HEK293 (cell line): Measurements from ENCODE around the gene VPS26C.
A peak's percentile ranks its signal among the peaks of the same experiment; 100 is the strongest.

Source experiments
- EGR2 ChIP-seq: fragments of 450-650 bp; formaldehyde crosslinking; IDR thresholded peaks from 2 replicates; pipeline ENCODE4 v1.5.1; 2016; ENCODE audit warnings: low read depth, missing biosample characterization, missing genetic modification characterization
- GLI2 ChIP-seq: fragments of 450-650 bp; formaldehyde crosslinking; IDR thresholded peaks from 2 replicates; pipeline ENCODE4; 2017; ENCODE audit warnings: missing biosample characterization, missing genetic modification characterization, low read depth, borderline replicate concordance
- WT1 ChIP-seq: fragments of 450-650 bp; formaldehyde crosslinking; IDR thresholded peaks from 2 replicates; pipeline ENCODE4 v1.5.1; 2016; ENCODE audit warnings: missing biosample characterization, missing genetic modification characterization
- ZBTB8A ChIP-seq: fragments of 450-650 bp; formaldehyde crosslinking; IDR thresholded peaks from 2 replicates; pipeline ENCODE4 v1.5.1; 2016; ENCODE audit warnings: missing biosample characterization, missing genetic modification characterization
- ZFHX2 ChIP-seq: fragments of 450-650 bp; formaldehyde crosslinking; conservative IDR thresholded peaks from 2 replicates; pipeline ENCODE4 v1.5.1; 2016; ENCODE audit warnings: missing biosample characterization, missing genetic modification characterization
- ZFP41 ChIP-seq: fragments of 450-650 bp; formaldehyde crosslinking; IDR thresholded peaks from 2 replicates; pipeline ENCODE4 v1.5.1; 2016; ENCODE audit warnings: missing biosample characterization, missing genetic modification characterization, borderline replicate concordance
- ZNF16 ChIP-seq: fragments of 450-650 bp; formaldehyde crosslinking; IDR thresholded peaks from 2 replicates; pipeline ENCODE4 v1.5.1; 2016; ENCODE audit warnings: low read depth, missing biosample characterization, missing genetic modification characterization
- ZNF223 ChIP-seq: fragments of 450-650 bp; formaldehyde crosslinking; IDR thresholded peaks from 2 replicates; pipeline ENCODE4 v1.5.1; 2016; ENCODE audit warnings: missing biosample characterization, missing genetic modification characterization
- ZNF266 ChIP-seq: fragments of 450-650 bp; formaldehyde crosslinking; IDR thresholded peaks from 2 replicates; pipeline ENCODE4 v1.5.1; 2016; ENCODE audit warnings: missing biosample characterization, missing genetic modification characterization, low read depth
- ZNF366 ChIP-seq: fragments of 450-650 bp; formaldehyde crosslinking; conservative IDR thresholded peaks from 2 replicates; pipeline ENCODE4 v1.5.1; 2016; ENCODE audit warnings: missing biosample characterization, missing genetic modification characterization
- ZNF394 ChIP-seq: fragments of 450-650 bp; formaldehyde crosslinking; IDR thresholded peaks from 2 replicates; pipeline ENCODE4 v1.5.1; 2016; ENCODE audit warnings: missing biosample characterization, missing genetic modification characterization, mild to moderate bottlenecking, moderate library complexity, borderline replicate concordance
- ZNF521 ChIP-seq: fragments of 450-650 bp; formaldehyde crosslinking; IDR thresholded peaks from 2 replicates; pipeline ENCODE4 v1.5.1; 2017; ENCODE audit warnings: missing biosample characterization, mild to moderate bottlenecking, missing genetic modification characterization
- ZNF529 ChIP-seq: fragments of 450-650 bp; formaldehyde crosslinking; IDR thresholded peaks from 2 replicates; pipeline ENCODE4 v1.5.1; 2017; ENCODE audit warnings: missing genetic modification characterization, missing biosample characterization; ENCODE audit not compliant: insufficient replicate concordance
- ZNF624 ChIP-seq: fragments of 450-650 bp; formaldehyde crosslinking; IDR thresholded peaks from 2 replicates; pipeline ENCODE4 v1.5.1; 2017; ENCODE audit warnings: missing biosample characterization, missing genetic modification characterization
- ZNF707 ChIP-seq: fragments of 450-650 bp; formaldehyde crosslinking; IDR thresholded peaks from 2 replicates; pipeline ENCODE4 v1.5.1; 2016; ENCODE audit warnings: missing biosample characterization, missing genetic modification characterization
- ZXDB ChIP-seq: fragments of 450-650 bp; formaldehyde crosslinking; IDR thresholded peaks from 2 replicates; pipeline ENCODE4 v1.5.1; 2016; ENCODE audit warnings: missing biosample characterization, missing genetic modification characterization
- TF ChIP-seq, protein P1 (sequence below): fragments of 450-650 bp; formaldehyde crosslinking; IDR thresholded peaks from 2 replicates; pipeline ENCODE4 v1.5.1; 2017; ENCODE audit warnings: missing biosample characterization, missing genetic modification characterization
- TF ChIP-seq, protein P2 (sequence below): fragments of 450-650 bp; formaldehyde crosslinking; IDR thresholded peaks from 2 replicates; pipeline ENCODE4 v1.5.1; 2016; ENCODE audit warnings: missing biosample characterization, missing genetic modification characterization
- TF ChIP-seq, protein P3 (sequence below): fragments of 450-650 bp; formaldehyde crosslinking; IDR thresholded peaks from 2 replicates; pipeline ENCODE4 v1.5.1; 2016; ENCODE audit warnings: missing biosample characterization, missing genetic modification characterization
- TF ChIP-seq, protein P4 (sequence below): fragments of 450-650 bp; formaldehyde crosslinking; IDR thresholded peaks from 2 replicates; pipeline ENCODE4 v1.5.1; 2016; ENCODE audit warnings: missing biosample characterization, missing genetic modification characterization
- TF ChIP-seq, protein P5 (sequence below): fragments of 450-650 bp; formaldehyde crosslinking; optimal IDR thresholded peaks from 2 replicates; pipeline ENCODE3; 2016; ENCODE audit warnings: missing biosample characterization, mild to moderate bottlenecking, missing genetic modification characterization
- TF ChIP-seq, protein P6 (sequence below): fragments of 450-650 bp; formaldehyde crosslinking; IDR thresholded peaks from 2 replicates; pipeline ENCODE4 v1.5.1; 2016; ENCODE audit warnings: missing biosample characterization, missing genetic modification characterization
- TF ChIP-seq, protein P7 (sequence below): fragments of 450-650 bp; formaldehyde crosslinking; IDR thresholded peaks from 2 replicates; pipeline ENCODE4 v1.5.1; 2016; ENCODE audit warnings: missing biosample characterization, missing genetic modification characterization
- TF ChIP-seq, protein P8 (sequence below): fragments of 450-650 bp; formaldehyde crosslinking; IDR thresholded peaks from 2 replicates; pipeline ENCODE4 v1.5.1; 2017; ENCODE audit warnings: missing biosample characterization, missing genetic modification characterization

VPS26C gene

DNA sequence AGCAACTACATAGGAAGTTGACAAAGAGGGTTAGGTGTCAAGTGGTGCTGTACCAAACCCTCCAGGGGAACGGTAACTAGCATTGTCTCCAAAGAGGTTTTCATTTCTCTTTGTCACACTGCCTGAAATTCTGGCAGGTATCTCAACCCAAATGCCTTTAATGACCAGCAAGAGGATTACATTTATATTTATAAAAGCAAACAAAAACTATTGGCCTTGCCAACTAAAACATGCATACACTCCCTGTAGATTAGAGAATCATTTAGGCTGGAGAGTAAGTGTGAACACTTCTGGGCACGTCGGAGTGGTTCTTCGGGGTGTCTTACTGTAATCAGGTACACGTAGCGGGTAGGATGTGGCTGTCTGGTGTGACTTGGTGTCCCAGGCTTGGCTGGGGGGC, 84.9 kb downstream of the VPS26C start (continued):
- TF ChIP-seq, protein P1, sequence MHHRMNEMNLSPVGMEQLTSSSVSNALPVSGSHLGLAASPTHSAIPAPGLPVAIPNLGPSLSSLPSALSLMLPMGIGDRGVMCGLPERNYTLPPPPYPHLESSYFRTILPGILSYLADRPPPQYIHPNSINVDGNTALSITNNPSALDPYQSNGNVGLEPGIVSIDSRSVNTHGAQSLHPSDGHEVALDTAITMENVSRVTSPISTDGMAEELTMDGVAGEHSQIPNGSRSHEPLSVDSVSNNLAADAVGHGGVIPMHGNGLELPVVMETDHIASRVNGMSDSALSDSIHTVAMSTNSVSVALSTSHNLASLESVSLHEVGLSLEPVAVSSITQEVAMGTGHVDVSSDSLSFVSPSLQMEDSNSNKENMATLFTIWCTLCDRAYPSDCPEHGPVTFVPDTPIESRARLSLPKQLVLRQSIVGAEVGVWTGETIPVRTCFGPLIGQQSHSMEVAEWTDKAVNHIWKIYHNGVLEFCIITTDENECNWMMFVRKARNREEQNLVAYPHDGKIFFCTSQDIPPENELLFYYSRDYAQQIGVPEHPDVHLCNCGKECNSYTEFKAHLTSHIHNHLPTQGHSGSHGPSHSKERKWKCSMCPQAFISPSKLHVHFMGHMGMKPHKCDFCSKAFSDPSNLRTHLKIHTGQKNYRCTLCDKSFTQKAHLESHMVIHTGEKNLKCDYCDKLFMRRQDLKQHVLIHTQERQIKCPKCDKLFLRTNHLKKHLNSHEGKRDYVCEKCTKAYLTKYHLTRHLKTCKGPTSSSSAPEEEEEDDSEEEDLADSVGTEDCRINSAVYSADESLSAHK = no peak
- no peak for TF ChIP-seq ZNF529 (tag by site-specific recombination)
- no peak for TF ChIP-seq ZFHX2
- TF ChIP-seq, protein P2, sequence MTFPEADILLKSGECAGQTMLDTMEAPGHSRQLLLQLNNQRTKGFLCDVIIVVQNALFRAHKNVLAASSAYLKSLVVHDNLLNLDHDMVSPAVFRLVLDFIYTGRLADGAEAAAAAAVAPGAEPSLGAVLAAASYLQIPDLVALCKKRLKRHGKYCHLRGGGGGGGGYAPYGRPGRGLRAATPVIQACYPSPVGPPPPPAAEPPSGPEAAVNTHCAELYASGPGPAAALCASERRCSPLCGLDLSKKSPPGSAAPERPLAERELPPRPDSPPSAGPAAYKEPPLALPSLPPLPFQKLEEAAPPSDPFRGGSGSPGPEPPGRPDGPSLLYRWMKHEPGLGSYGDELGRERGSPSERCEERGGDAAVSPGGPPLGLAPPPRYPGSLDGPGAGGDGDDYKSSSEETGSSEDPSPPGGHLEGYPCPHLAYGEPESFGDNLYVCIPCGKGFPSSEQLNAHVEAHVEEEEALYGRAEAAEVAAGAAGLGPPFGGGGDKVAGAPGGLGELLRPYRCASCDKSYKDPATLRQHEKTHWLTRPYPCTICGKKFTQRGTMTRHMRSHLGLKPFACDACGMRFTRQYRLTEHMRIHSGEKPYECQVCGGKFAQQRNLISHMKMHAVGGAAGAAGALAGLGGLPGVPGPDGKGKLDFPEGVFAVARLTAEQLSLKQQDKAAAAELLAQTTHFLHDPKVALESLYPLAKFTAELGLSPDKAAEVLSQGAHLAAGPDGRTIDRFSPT (tag by site-specific recombination) = no peak
- TF ChIP-seq, protein P3, sequence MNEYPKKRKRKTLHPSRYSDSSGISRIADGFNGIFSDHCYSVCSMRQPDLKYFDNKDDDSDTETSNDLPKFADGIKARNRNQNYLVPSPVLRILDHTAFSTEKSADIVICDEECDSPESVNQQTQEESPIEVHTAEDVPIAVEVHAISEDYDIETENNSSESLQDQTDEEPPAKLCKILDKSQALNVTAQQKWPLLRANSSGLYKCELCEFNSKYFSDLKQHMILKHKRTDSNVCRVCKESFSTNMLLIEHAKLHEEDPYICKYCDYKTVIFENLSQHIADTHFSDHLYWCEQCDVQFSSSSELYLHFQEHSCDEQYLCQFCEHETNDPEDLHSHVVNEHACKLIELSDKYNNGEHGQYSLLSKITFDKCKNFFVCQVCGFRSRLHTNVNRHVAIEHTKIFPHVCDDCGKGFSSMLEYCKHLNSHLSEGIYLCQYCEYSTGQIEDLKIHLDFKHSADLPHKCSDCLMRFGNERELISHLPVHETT (tag by site-specific recombination) = no peak
- peak; percentile 72 for TF ChIP-seq WT1 (tag by site-specific recombination)
- TF ChIP-seq, protein P4, sequence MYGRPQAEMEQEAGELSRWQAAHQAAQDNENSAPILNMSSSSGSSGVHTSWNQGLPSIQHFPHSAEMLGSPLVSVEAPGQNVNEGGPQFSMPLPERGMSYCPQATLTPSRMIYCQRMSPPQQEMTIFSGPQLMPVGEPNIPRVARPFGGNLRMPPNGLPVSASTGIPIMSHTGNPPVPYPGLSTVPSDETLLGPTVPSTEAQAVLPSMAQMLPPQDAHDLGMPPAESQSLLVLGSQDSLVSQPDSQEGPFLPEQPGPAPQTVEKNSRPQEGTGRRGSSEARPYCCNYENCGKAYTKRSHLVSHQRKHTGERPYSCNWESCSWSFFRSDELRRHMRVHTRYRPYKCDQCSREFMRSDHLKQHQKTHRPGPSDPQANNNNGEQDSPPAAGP (tag by site-specific recombination) = no peak
- no peak for TF ChIP-seq ZFP41 (tag by site-specific recombination)
- TF ChIP-seq GLI2 (tag by site-specific recombination) = no peak
- TF ChIP-seq ZNF624 (tag by site-specific recombination) = no peak
- TF ChIP-seq ZNF366 = no peak
- no peak for TF ChIP-seq ZNF16 (tag by site-specific recombination)
- TF ChIP-seq ZBTB8A (tag by site-specific recombination) = no peak
- TF ChIP-seq, protein P5, sequence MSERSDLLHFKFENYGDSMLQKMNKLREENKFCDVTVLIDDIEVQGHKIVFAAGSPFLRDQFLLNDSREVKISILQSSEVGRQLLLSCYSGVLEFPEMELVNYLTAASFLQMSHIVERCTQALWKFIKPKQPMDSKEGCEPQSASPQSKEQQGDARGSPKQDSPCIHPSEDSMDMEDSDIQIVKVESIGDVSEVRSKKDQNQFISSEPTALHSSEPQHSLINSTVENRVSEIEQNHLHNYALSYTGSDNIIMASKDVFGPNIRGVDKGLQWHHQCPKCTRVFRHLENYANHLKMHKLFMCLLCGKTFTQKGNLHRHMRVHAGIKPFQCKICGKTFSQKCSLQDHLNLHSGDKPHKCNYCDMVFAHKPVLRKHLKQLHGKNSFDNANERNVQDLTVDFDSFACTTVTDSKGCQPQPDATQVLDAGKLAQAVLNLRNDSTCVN = no peak
- TF ChIP-seq ZXDB (tag by site-specific recombination) = 0 out of 2 replicates have a peak, but pooled peaks have one; percentile 23
- no peak for TF ChIP-seq ZNF707 (tag by site-specific recombination)
- TF ChIP-seq ZNF521 (tag by site-specific recombination) = no peak
- no peak for TF ChIP-seq EGR2 (tag by site-specific recombination)
- no peak for TF ChIP-seq ZNF394
- TF ChIP-seq, protein P6, sequence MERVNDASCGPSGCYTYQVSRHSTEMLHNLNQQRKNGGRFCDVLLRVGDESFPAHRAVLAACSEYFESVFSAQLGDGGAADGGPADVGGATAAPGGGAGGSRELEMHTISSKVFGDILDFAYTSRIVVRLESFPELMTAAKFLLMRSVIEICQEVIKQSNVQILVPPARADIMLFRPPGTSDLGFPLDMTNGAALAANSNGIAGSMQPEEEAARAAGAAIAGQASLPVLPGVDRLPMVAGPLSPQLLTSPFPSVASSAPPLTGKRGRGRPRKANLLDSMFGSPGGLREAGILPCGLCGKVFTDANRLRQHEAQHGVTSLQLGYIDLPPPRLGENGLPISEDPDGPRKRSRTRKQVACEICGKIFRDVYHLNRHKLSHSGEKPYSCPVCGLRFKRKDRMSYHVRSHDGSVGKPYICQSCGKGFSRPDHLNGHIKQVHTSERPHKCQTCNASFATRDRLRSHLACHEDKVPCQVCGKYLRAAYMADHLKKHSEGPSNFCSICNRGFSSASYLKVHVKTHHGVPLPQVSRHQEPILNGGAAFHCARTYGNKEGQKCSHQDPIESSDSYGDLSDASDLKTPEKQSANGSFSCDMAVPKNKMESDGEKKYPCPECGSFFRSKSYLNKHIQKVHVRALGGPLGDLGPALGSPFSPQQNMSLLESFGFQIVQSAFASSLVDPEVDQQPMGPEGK = no peak
- TF ChIP-seq ZNF266 (tag by site-specific recombination) = no peak
- TF ChIP-seq ZNF223 (tag by site-specific recombination) = no peak
- TF ChIP-seq, protein P7, sequence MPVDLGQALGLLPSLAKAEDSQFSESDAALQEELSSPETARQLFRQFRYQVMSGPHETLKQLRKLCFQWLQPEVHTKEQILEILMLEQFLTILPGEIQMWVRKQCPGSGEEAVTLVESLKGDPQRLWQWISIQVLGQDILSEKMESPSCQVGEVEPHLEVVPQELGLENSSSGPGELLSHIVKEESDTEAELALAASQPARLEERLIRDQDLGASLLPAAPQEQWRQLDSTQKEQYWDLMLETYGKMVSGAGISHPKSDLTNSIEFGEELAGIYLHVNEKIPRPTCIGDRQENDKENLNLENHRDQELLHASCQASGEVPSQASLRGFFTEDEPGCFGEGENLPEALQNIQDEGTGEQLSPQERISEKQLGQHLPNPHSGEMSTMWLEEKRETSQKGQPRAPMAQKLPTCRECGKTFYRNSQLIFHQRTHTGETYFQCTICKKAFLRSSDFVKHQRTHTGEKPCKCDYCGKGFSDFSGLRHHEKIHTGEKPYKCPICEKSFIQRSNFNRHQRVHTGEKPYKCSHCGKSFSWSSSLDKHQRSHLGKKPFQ (tag by site-specific recombination) = peak; percentile 87
- TF ChIP-seq, protein P8, sequence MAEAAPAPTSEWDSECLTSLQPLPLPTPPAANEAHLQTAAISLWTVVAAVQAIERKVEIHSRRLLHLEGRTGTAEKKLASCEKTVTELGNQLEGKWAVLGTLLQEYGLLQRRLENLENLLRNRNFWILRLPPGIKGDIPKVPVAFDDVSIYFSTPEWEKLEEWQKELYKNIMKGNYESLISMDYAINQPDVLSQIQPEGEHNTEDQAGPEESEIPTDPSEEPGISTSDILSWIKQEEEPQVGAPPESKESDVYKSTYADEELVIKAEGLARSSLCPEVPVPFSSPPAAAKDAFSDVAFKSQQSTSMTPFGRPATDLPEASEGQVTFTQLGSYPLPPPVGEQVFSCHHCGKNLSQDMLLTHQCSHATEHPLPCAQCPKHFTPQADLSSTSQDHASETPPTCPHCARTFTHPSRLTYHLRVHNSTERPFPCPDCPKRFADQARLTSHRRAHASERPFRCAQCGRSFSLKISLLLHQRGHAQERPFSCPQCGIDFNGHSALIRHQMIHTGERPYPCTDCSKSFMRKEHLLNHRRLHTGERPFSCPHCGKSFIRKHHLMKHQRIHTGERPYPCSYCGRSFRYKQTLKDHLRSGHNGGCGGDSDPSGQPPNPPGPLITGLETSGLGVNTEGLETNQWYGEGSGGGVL (tag by site-specific recombination) = no peak
